Measurements from ENCODE around the gene COX11.

GRCh38 chr17:54951286-54951685 lies 17.2 kb downstream of the COX11 start:
- TF ChIP-seq CTCF (conservative IDR thresholded peaks at IDR 0.05; ENCODE audit: low read length) (no peak), EZH2phosphoT487 (IDR thresholded peaks at IDR 0.05; ENCODE audit: borderline replicate concordance) (no peak)
